Smooth muscle cell (in vitro differentiated cells): ENCODE data around the gene SH3BP1. TPM values are rescaled to one million over a fixed set of nuclear protein-coding genes. Genes with fewer than 3 reads are reported as not detected.

ENCODE experiments used
- DNase-seq: peaks from one replicate; lab custom pipeline; 2025; ENCODE audit not compliant: unreplicated experiment; lab: John Stamatoyannopoulos, UW
- H2AFZ ChIP-seq: fragments of 200-600 bp; sonication (generic); 2 replicates; pipeline ENCODE4 v1.6.0; 2016; ENCODE audit warnings: antibody characterized with exemption, low read depth, mild to moderate bottlenecking
- H3F3A ChIP-seq: fragments of 200-600 bp; sonication (generic); 2 replicates; pipeline ENCODE4 v1.6.0; 2017; ENCODE audit warnings: antibody characterized with exemption, low read depth
- H3K27ac ChIP-seq: fragments of 200-600 bp; sonication (generic); 2 replicates; pipeline ENCODE4 v1.5.1; 2016; ENCODE audit warnings: low read depth, mild to moderate bottlenecking
- H3K27me3 ChIP-seq: fragments of 200-600 bp; sonication (generic); 2 replicates; pipeline ENCODE4 v1.6.1; 2016; ENCODE audit warnings: low read depth, mild to moderate bottlenecking
- H3K36me3 ChIP-seq: fragments of 200-600 bp; sonication (generic); 2 replicates; pipeline ENCODE4 v1.5.1; 2016; ENCODE audit warnings: low read depth
- H3K4me1 ChIP-seq: fragments of 200-600 bp; sonication (generic); 2 replicates; pipeline ENCODE4 v1.5.1; 2016; ENCODE audit warnings: low read depth
- H3K4me2 ChIP-seq: fragments of 200-600 bp; sonication (generic); 2 replicates; pipeline ENCODE4 v1.6.0; 2016; ENCODE audit warnings: mild to moderate bottlenecking
- H3K4me3 ChIP-seq: fragments of 200-600 bp; sonication (generic); 2 replicates; pipeline ENCODE4 v1.5.1; 2016; ENCODE audit warnings: mild to moderate bottlenecking
- H3K79me2 ChIP-seq: fragments of 200-600 bp; sonication (generic); 2 replicates; pipeline ENCODE4 v1.6.0; 2016; ENCODE audit warnings: low read depth, mild to moderate bottlenecking
- H3K9ac ChIP-seq: fragments of 200-600 bp; sonication (generic); 2 replicates; pipeline ENCODE4 v1.6.0; 2016; ENCODE audit warnings: low read depth
- H3K9me3 ChIP-seq: fragments of 200-600 bp; sonication (generic); replicated peaks from 2 replicates; pipeline ENCODE4 v1.5.1; 2016; ENCODE audit warnings: low read depth
- H4K20me1 ChIP-seq: fragments of 200-600 bp; sonication (generic); 2 replicates; pipeline ENCODE4 v1.6.0; 2016; ENCODE audit warnings: low read depth
- WGBS: methylation state at CpG from one replicate; pipeline ENCODE4 v1.1.7; 2016; ENCODE audit warnings: low lambda C conversion rate; 5-methylcytosine and 5-hydroxymethylcytosine counted together
- polyA plus RNA-seq: library from polyadenylated mRNA; unstranded; fragments of >200 nt; fragmentation: Nextera tagmentation; extraction: Ambion mirVana; gene quantifications from 2 replicates; pipeline ENCODE4 v1.2.1, GENCODE V29; 2016
- total RNA-seq: library from RNA; depleted of rRNA; stranded (reverse); fragments of >200 nt; gene quantifications from 2 replicates; pipeline ENCODE4 v1.2.3, GENCODE V29; 2014
- TF ChIP-seq, protein P1 (sequence below): fragments of 200-600 bp; sonication (generic); IDR thresholded peaks from 2 replicates; pipeline ENCODE4 v1.5.1; 2017; ENCODE audit warnings: borderline replicate concordance, mild to moderate bottlenecking, antibody characterized with exemption; ENCODE audit not compliant: insufficient read depth, poor library complexity, severe bottlenecking

SH3BP1 gene
- total and polyA plus RNA-seq, 2 experiments from 2014 or later = 16.6 to 20.4 TPM

DNA sequence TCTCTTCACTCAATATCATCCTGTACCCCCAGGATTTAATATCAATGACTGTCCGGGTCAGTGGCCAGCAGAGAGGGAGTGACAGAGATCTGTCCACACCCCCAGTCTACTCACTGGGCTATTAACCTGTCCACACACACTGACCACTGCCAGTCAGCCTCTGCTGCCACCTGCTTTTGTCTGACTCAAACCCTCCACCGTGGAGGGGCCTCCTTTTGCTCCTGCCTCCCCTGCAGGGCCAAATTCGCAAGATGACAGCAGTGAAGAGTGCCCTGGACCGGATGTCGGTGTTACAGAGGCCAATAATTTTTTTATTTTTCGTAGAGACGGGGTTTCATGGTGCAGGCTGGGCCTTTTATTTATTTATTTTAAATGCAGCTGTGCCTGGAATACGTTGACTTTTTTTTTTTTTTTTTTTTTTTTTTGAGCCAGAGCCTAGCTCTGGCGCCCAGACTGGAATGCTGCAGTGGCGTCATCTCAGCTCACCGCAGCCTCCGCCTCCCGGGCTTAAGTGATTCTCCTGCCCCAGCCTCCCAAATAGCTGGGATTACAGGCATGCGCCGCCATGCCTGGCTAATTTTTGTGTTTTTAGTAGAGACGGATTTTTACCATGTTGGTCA is 24.2 kb downstream of the SH3BP1 start:
- WGBS = 81% methylated on average over 16 of the region's 16 CpGs
- Histone ChIP-seq H3K4me2 (no peak overlapping the region), H4K20me1 (peaks cover 39% of the 10 kb centered on the region), H3K36me3 (no peaks in the 10 kb centered on the region), H3K4me3 (no peak overlapping the region), H3K4me1 (peaks cover 6% of the 10 kb centered on the region), H3K9ac (no peak overlapping the region), H3K27me3 (no peaks in the 10 kb centered on the region), H2AFZ (no peak overlapping the region), H3K27ac (no peak overlapping the region), H3F3A (no peaks in the 10 kb centered on the region), H3K9me3 (no peaks in the 10 kb centered on the region), H3K79me2 (peaks cover 32% of the 10 kb centered on the region)
- DNase-seq = no peak
- TF ChIP-seq, protein P1, sequence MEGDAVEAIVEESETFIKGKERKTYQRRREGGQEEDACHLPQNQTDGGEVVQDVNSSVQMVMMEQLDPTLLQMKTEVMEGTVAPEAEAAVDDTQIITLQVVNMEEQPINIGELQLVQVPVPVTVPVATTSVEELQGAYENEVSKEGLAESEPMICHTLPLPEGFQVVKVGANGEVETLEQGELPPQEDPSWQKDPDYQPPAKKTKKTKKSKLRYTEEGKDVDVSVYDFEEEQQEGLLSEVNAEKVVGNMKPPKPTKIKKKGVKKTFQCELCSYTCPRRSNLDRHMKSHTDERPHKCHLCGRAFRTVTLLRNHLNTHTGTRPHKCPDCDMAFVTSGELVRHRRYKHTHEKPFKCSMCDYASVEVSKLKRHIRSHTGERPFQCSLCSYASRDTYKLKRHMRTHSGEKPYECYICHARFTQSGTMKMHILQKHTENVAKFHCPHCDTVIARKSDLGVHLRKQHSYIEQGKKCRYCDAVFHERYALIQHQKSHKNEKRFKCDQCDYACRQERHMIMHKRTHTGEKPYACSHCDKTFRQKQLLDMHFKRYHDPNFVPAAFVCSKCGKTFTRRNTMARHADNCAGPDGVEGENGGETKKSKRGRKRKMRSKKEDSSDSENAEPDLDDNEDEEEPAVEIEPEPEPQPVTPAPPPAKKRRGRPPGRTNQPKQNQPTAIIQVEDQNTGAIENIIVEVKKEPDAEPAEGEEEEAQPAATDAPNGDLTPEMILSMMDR = no peak

DNA sequence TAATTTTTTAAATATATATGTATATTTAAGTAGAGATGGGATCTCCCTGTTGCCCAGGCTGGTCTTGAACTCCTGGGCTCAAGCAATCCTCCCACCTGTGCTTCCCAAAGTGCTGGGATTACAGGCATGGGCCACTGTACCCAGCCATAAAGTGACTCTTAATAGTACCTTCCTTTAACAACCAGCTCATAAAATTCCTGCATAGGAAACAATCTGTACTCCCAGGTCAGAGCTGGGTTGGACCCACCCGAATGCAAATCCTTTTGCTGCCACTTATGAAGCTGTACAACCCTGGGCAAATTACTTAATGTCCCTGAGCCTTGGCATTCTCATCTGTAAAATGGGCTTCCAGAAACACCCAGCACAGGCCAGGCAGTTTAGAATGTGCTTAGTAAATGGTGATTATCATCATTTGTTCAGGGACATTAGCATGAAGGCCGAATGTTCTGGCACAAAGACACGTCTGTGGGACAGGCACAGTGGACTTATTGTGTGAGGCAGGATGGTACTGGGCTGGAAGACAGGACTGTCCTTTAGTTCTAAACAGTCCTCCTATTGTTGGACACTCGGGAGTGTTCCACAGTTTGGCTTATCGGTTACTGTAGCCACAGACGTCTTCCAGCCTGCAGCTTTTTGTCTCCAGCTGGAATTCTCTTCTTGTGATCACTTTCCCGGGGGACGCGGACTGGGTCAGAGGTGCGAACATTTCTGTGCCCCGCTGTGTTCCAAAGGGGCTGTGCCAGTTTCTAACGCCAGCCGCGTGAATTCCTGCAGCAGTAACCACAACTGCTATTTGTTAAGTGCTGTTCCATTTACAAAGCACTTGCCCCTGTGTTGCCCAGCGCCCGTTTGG is 25.0 kb downstream of the SH3BP1 start:
- WGBS = 82% methylated on average over 16 of the region's 16 CpGs
- Histone ChIP-seq H3K36me3 (no peaks in the 10 kb centered on the region), H3K9ac (no peak overlapping the region), H3K4me2 (no peak overlapping the region), H3K27me3 (no peaks in the 10 kb centered on the region), H3K4me1 (peaks cover 5% of the 10 kb centered on the region), H3K4me3 (no peak overlapping the region), H3K79me2 (peaks cover 28% of the 10 kb centered on the region), H4K20me1 (peaks cover 38% of the 10 kb centered on the region), H3K9me3 (no peaks in the 10 kb centered on the region), H3F3A (no peaks in the 10 kb centered on the region), H2AFZ (no peak overlapping the region), H3K27ac (no peak overlapping the region)
- TF ChIP-seq, protein P1 = no peak
- DNase-seq = no peak

DNA sequence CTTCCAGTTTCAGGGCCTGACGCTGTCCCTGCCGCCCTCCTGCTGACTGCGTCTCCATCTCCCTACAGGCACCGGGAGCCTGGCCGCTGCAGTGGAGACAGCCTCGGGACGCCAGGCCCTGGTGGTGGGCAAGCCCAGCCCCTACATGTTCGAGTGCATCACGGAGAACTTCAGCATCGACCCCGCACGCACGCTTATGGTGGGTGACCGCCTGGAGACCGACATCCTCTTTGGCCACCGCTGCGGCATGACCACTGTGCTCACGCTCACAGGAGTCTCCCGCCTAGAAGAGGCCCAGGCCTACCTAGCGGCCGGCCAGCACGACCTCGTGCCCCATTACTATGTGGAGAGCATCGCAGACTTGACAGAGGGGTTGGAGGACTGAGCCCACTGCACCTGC is 26.0 kb downstream of the SH3BP1 start:
- H3K9ac ChIP-seq = no peak overlapping the region
- H3K36me3 ChIP-seq = no peaks in the 10 kb centered on the region
- no peaks in the 10 kb centered on the region for H3K9me3 ChIP-seq
- H3F3A ChIP-seq = no peaks in the 10 kb centered on the region
- TF ChIP-seq, protein P1 = no peak
- H2AFZ ChIP-seq = no peak overlapping the region
- no peak overlapping the region for H3K27ac ChIP-seq
- WGBS = 96% methylated on average over 24 of the region's 24 CpGs
- no peak overlapping the region for H3K4me3 ChIP-seq
- no peaks in the 10 kb centered on the region for H3K4me1 ChIP-seq
- H3K79me2 ChIP-seq = peaks cover 19% of the 10 kb centered on the region
- no peak for DNase-seq
- H4K20me1 ChIP-seq = peaks cover 27% of the 10 kb centered on the region
- H3K27me3 ChIP-seq = no peaks in the 10 kb centered on the region
- H3K4me2 ChIP-seq = no peak overlapping the region
